ENCODE results near the gene SLAMF9. TPM values are rescaled to one million over a fixed set of nuclear protein-coding genes. Genes with fewer than 3 reads are reported as not detected.

The SLAMF9 gene
- total RNA-seq = not detected

DNA sequence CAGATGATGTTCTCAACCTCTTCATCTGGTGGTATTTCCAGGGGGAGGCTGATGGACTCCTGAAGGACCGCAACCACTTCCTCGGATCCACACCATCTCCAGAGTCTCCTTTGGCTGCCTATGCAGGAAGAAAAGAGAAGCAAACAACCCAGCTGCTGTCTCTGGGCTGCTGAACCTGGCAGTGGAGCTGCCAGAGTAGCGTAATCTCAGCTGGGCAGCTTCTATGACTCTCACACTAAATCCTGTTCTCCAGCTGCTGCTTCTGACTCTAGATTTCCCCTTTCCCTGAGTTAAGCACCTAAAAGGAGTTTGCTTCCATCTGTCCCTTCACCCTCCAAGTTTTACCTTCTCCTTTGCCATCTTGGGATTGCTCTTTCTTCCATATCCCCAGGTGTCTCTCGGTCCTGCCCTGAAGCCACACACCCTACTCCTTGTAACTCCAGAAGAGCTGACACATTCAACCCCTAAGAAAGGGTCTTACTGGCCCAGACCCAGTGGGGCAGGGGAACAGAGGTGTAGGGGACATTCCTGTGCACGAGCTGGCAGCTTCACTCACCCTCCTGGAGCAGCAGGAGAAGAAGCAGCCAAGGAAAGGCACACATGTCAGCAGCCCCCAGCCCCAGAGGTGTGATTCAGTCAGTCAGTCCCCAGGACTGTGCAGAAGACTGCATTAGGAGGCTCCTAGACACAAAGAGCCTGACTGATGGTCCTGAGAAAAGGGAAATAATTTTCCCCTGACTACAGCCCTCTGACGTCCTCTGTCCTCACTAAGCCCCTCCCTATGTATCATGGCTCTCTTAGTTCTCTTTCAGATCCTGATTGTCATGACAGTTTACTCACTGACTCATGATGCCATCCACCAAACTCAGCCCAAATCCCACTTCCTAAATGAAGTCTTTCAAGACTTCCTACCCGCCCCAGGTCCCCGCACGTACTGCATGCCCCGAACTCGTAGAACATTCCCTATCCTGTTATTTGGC lies at the start of gene SLAMF9:
TSS of gene SLAMF9 (minus strand) at position 702 of the 980 bp plus-strand sequence. CDS start at position 602, 100 bp downstream.
- H3K4me3 Mint-ChIP-seq = no peak within 1 kb of the TSS
- no peak for DNase-seq
- CTCF ChIA-PET = interaction anchor here (2.0 to 2.2 kb wide), 2 partner anchors 52 to 54 kb away, joined by 6 to 7 read pairs; no protein-coding TSS in a partner anchor
- no peak within 1 kb of the TSS for H3K27ac Mint-ChIP-seq
- peaks cover 8% of the 10 kb centered on the region for H3K4me1 Mint-ChIP-seq
- no peaks in the 10 kb centered on the region for H3K36me3 Mint-ChIP-seq
- peaks cover 44% of the 10 kb centered on the region for H3K27me3 Mint-ChIP-seq
- no peak for ATAC-seq
- no peaks in the 10 kb centered on the region for H3K9me3 Mint-ChIP-seq (ENCODE audit: low read depth)

DNA sequence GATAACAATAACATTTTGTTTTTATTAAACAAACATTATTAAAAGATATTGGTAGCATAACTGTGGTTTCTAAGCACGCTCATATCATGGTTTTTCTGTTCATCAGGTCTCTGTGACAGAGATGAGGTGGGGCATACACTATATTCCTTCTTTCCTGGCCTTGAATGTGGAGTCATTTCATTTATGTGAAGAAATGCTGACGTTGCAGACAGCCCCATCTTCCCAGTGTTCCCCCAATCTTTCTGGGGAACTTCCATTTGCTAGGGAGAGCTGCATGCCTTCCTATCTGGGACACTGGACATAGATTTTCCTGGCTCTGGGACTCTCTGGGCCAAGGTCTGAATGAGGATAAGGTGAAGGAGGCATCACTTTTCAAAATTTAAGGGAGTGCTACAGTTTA lies 47.4 kb upstream of the SLAMF9 start:
- Mint-ChIP-seq H3K36me3 (no peaks in the 10 kb centered on the region), H3K4me3 (no peak overlapping the region), H3K4me1 (no peaks in the 10 kb centered on the region), H3K9me3 (ENCODE audit: low read depth) (no peaks in the 10 kb centered on the region), H3K27ac (no peak overlapping the region), H3K27me3 (peaks cover 30% of the 10 kb centered on the region)
- ATAC-seq (no peak), DNase-seq (no peak)
- CTCF ChIA-PET = interaction anchor here (0.9 to 11.2 kb wide), 4 partner anchors 20 to 203 kb away, joined by 3 to 228 read pairs (median 4); no protein-coding TSS in a partner anchor

DNA sequence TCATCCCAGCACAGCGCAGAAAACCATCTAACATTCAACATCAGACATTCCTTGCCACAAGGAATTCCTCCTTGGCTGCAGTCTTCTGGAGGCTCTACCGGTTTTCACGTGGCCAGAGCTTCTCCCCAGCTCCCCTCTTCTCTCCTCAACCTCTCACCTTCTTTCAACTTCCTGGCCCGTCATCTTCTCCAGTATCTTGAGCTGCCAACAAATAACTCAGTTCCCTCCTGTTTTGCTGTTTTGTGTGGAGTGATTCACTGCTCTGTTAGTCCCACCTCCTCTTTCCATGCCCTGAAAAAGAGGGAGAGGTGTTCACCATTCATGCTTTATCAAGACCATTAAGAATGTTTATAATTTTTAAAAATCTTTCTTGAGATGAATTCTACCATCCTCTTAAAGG lies 45.2 kb upstream of the SLAMF9 start:
- Mint-ChIP-seq H3K9me3 (ENCODE audit: low read depth) (no peaks in the 10 kb centered on the region), H3K27me3 (peaks cover 50% of the 10 kb centered on the region), H3K27ac (no peak overlapping the region), H3K36me3 (no peaks in the 10 kb centered on the region), H3K4me3 (no peak overlapping the region), H3K4me1 (no peaks in the 10 kb centered on the region)
- CTCF ChIA-PET = interaction anchor here (1.6 to 1.7 kb wide), 2 partner anchors 8 to 199 kb away, joined by 5 to 6 read pairs; no protein-coding TSS in a partner anchor
- DNase-seq (no peak), ATAC-seq (no peak)

DNA sequence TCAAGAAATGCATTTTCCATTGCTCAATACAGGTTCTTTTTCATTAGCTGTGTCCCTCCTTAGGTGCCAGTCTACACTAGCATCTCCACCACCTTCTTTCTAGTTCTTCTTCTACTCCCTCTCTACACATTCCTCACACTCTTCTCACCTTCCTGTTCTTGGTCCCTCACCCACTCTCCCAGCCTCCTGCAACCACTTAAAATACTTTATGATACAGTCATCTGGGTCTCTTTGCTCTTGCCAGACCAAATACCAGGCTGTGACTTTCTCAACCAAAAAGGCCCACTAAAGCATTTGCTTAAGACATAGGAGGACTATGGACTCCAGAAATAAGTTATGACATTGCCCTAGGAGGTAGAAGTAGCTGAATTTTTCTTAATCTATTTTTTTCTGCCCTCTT lies 42.6 kb upstream of the SLAMF9 start:
- CTCF ChIA-PET = no interaction called here
- Mint-ChIP-seq H3K9me3 (ENCODE audit: low read depth) (no peaks in the 10 kb centered on the region), H3K27me3 (peaks cover 54% of the 10 kb centered on the region), H3K4me3 (no peak overlapping the region), H3K4me1 (peaks cover under 1% of the 10 kb centered on the region), H3K36me3 (no peaks in the 10 kb centered on the region), H3K27ac (no peak overlapping the region)
- DNase-seq (no peak), ATAC-seq (no peak)

DNA sequence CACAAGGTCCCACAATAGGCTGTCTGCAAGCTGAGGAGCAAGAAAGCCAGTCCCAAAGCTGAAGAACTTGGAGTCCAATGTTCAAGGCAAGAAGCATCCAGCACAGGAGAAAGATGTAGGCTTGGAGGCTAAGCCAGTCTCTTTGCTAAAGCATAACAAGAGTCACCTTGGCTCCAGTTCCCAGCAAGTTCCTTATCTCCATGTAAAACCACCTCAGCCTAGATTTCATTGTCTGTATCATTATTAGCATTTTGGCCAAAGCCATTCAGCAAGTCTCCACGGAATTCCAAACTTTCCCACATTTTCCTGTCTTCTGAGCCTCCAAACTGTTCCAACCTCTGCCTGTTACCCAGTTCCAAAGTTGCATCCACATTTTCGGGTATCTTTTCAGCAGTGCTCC lies 40.9 kb upstream of the SLAMF9 start:
- H3K9me3 Mint-ChIP-seq (ENCODE audit: low read depth) = no peaks in the 10 kb centered on the region
- no peak overlapping the region for H3K27ac Mint-ChIP-seq
- DNase-seq (no peak), ATAC-seq (no peak)
- no peak overlapping the region for H3K4me3 Mint-ChIP-seq
- H3K4me1 Mint-ChIP-seq = peaks cover 7% of the 10 kb centered on the region
- CTCF ChIA-PET = interaction anchor here (1.7 kb wide), 1 partner anchor 13 kb away, joined by 6 read pairs; no protein-coding TSS in a partner anchor
- no peaks in the 10 kb centered on the region for H3K36me3 Mint-ChIP-seq
- peaks cover 44% of the 10 kb centered on the region for H3K27me3 Mint-ChIP-seq

DNA sequence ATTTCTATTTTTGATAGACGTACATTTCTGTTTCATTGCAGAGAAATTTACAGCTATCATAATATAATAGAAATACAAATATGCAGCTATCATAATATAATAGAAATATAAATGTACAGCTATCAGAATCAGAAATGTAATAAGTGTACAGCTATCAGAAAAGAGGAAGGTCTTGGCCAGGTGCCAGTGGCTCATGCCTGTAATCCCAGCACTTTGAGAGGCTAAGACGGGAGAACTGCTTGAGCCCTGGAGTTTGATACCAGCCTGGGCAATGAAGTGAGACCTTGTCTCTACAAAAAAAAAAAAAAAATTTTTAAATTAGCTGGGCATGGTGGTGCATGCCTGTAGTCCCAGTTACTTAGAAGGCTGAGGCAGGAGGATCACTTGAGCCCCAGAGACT lies 39.9 kb upstream of the SLAMF9 start:
- DNase-seq = no peak
- Mint-ChIP-seq H3K36me3 (no peaks in the 10 kb centered on the region), H3K4me3 (no peak overlapping the region), H3K27ac (no peak overlapping the region), H3K9me3 (ENCODE audit: low read depth) (no peaks in the 10 kb centered on the region), H3K4me1 (peaks cover 7% of the 10 kb centered on the region), H3K27me3 (peaks cover 45% of the 10 kb centered on the region)
- CTCF ChIA-PET = interaction anchor here (0.6 to 1.7 kb wide), 3 partner anchors 12 to 324 kb away, joined by 4 to 6 read pairs (median 5); no protein-coding TSS in a partner anchor
- no peak for ATAC-seq

DNA sequence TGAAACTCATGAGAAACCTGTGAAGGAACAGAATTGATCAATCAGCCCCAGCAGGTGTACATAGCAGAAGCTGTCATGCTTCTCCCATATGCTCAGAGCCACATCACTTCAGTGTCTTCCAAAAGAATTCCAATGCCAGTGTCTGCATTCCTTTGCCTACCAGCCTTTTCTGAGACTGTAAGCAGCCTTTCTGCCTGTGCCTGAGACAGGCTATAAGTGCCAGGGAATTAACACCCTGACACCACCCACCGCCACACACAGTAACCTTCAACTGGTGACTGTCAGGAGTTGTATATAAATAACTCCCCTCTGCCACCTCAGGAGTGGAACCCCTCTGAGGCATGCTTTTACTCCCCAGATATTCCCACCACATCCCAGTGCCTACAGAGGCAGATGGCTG lies 38.1 kb upstream of the SLAMF9 start:
- H3K4me3 Mint-ChIP-seq = no peak overlapping the region
- no peaks in the 10 kb centered on the region for H3K36me3 Mint-ChIP-seq

DNA sequence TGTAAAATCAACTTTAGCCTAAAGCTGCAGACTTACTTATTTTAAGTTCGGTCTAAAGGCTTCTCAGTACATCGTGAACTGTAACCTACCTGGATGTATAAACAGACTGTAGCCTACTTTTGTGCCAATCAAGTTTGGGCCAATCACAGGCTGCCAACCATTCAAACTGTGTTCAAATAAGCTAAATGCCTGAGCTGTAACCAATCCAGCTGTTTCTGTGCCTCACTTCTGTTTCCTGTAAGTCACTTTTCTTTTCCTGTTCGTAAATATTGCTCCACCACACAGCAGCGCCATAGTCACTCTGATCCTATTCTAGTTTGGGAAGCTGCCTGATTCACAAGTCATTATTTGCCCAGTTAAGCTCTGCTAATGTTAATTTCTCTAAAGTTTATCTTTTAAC lies 37.5 kb upstream of the SLAMF9 start:
- DNase-seq = no peak

More for the DNA sequence above, 38.1 kb upstream of the SLAMF9 start:
- Mint-ChIP-seq H3K9me3 (ENCODE audit: low read depth) (no peaks in the 10 kb centered on the region), H3K27me3 (peaks cover 33% of the 10 kb centered on the region), H3K4me1 (peaks cover 7% of the 10 kb centered on the region), H3K27ac (no peak overlapping the region)
- CTCF ChIA-PET = interaction anchor here (1.0 to 2.7 kb wide), 2 partner anchors 16 to 57 kb away, joined by 5 to 17 read pairs; no protein-coding TSS in a partner anchor
- ATAC-seq (no peak), DNase-seq (no peak)

DNA sequence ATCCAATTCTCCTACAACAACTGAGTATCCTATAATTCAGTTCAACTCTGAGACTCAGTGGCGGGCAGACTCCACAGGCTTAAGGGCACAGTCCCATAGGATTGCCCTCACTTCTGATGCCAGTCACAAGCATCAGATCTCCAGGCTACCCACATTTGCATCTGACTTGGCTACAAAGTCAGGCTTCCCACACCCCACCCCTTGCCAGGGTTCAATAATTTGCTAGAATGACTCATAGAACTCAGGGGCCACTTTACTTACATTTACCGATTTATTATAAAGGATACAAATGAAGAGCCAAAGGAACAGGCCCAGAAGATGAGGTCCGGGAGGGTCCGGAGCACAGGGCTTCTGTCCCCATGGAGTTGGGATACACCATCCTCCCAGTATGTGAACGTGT lies 36.0 kb upstream of the SLAMF9 start:
- no peak overlapping the region for H3K27ac Mint-ChIP-seq
- H3K9me3 Mint-ChIP-seq (ENCODE audit: low read depth) = no peaks in the 10 kb centered on the region
- DNase-seq (no peak), ATAC-seq (no peak)
- no peaks in the 10 kb centered on the region for H3K36me3 Mint-ChIP-seq
- CTCF ChIA-PET = interaction anchor here (2.7 kb wide), 1 partner anchor 18 kb away, joined by 17 read pairs; no protein-coding TSS in a partner anchor
- peaks cover 7% of the 10 kb centered on the region for H3K4me1 Mint-ChIP-seq
- H3K27me3 Mint-ChIP-seq = peaks cover 20% of the 10 kb centered on the region
- H3K4me3 Mint-ChIP-seq = no peak overlapping the region

More for the DNA sequence above, 37.5 kb upstream of the SLAMF9 start:
- peaks cover 7% of the 10 kb centered on the region for H3K4me1 Mint-ChIP-seq
- peak; percentile 45 for ATAC-seq
- no peak overlapping the region for H3K27ac Mint-ChIP-seq
- no peak overlapping the region for H3K4me3 Mint-ChIP-seq
- H3K9me3 Mint-ChIP-seq (ENCODE audit: low read depth) = no peaks in the 10 kb centered on the region
- no peaks in the 10 kb centered on the region for H3K36me3 Mint-ChIP-seq
- CTCF ChIA-PET = interaction anchor here (0.7 to 2.7 kb wide), 5 partner anchors 14 to 99 kb away, joined by 3 to 17 read pairs (median 5); no protein-coding TSS in a partner anchor
- peaks cover 30% of the 10 kb centered on the region for H3K27me3 Mint-ChIP-seq

DNA sequence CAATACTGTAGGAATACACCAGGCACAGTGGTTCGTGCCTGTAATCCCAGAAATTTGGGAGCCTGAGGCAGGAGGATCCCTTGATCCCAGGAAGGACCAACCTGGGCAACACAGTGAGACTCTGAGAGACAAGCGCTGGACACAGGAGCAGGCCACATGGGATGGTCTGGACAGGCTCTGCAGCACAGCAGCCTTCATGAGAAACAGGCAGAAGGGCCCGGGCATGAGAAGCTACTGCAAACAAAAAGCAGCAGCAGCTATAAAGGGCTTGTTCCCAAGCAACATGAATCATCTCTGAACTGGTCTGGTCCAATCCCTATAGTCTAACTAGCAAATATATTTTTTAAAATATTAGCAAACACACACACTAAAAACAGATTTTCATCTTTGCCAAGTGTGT lies 35.5 kb upstream of the SLAMF9 start:
- CTCF ChIA-PET = interaction anchor here (2.7 kb wide), 1 partner anchor 18 kb away, joined by 17 read pairs; no protein-coding TSS in a partner anchor
- H3K4me1 Mint-ChIP-seq = peaks cover 7% of the 10 kb centered on the region
- no peak overlapping the region for H3K27ac Mint-ChIP-seq
- no peaks in the 10 kb centered on the region for H3K36me3 Mint-ChIP-seq
- H3K27me3 Mint-ChIP-seq = peaks cover 21% of the 10 kb centered on the region
- H3K4me3 Mint-ChIP-seq = no peak overlapping the region
- no peak for DNase-seq
- no peaks in the 10 kb centered on the region for H3K9me3 Mint-ChIP-seq (ENCODE audit: low read depth)
- ATAC-seq = no peak

DNA sequence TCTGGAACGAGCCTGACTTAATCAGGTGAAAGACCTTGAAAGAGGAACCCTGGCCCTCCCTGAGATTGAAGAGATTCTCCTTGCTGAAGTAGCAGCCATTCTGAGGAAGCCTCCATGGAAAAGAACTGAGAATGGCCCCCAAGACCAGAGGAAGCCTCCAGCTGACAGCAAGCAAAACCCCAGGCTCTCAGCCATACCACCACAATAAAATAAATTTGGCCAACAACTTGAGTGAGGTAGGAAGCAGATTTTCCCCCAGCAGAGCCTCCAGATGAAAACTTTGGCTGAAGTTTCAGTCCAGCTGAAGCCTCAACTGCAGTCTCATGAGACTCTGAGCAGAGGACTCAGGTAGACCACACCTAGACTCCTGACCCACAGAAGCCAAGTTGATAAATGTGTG lies 34.0 kb upstream of the SLAMF9 start:
- DNase-seq = no peak
- CTCF ChIA-PET = no interaction called here
- H3K4me1 Mint-ChIP-seq = peaks cover 7% of the 10 kb centered on the region
- no peaks in the 10 kb centered on the region for H3K9me3 Mint-ChIP-seq (ENCODE audit: low read depth)
- no peak overlapping the region for H3K4me3 Mint-ChIP-seq
- no peak overlapping the region for H3K27ac Mint-ChIP-seq
- no peaks in the 10 kb centered on the region for H3K36me3 Mint-ChIP-seq
- H3K27me3 Mint-ChIP-seq = peaks cover 24% of the 10 kb centered on the region
- ATAC-seq = no peak

DNA sequence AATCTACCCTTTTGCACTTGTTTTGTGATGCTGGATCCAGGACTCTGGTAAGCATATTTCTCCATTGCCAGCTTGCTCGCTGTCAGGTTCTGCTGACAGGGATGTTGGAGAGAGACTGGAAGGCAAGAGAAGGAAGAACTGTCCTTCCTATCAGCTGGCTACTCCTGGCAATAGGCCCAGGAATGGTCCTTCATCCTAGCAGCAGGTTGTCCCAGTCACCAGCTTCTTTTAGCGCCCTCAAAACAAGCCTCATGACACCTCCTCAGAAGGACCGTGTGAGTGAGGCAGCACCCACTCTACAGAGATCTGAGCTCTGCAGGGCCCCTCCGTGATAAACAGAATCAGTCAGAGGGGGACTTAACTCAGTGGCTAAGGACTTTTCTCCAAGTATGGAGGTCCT lies 33.1 kb upstream of the SLAMF9 start:
- Mint-ChIP-seq H3K27ac (no peak overlapping the region), H3K9me3 (ENCODE audit: low read depth) (no peaks in the 10 kb centered on the region), H3K4me1 (peaks cover 7% of the 10 kb centered on the region), H3K27me3 (peaks cover 23% of the 10 kb centered on the region), H3K36me3 (no peaks in the 10 kb centered on the region), H3K4me3 (no peak overlapping the region)
- no peak for DNase-seq
- no peak for ATAC-seq
- CTCF ChIA-PET = interaction anchor here (1.3 kb wide), 1 partner anchor 51 kb away, joined by 4 read pairs; no protein-coding TSS in a partner anchor

DNA sequence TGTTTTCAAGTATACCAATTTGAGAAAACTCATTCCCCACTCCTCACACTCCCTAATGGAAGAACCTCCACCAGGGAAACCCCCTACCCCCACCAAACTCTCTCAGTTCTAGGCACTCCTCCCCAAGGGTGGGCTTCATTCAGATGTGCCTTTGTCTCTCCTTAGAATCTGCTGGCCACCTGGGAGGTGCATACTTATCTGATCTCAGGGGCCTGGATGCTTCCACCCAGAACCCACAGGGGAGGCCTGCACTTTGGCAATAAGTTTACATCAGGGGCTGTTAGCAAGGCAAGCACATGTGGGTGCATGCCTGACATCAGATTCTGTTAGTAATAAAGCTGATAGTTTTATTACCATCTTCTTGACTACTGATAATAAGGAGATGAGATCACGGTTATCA lies 32.5 kb upstream of the SLAMF9 start:
- no peak overlapping the region for H3K4me3 Mint-ChIP-seq
- H3K9me3 Mint-ChIP-seq (ENCODE audit: low read depth) = no peaks in the 10 kb centered on the region
- ATAC-seq (no peak), DNase-seq (no peak)
- H3K27me3 Mint-ChIP-seq = peaks cover 28% of the 10 kb centered on the region
- CTCF ChIA-PET = interaction anchor here (1.3 kb wide), 1 partner anchor 50 kb away, joined by 4 read pairs; no protein-coding TSS in a partner anchor
- peaks cover 6% of the 10 kb centered on the region for H3K4me1 Mint-ChIP-seq
- H3K36me3 Mint-ChIP-seq = no peaks in the 10 kb centered on the region
- no peak overlapping the region for H3K27ac Mint-ChIP-seq

Data from activated CD8-positive, alpha-beta memory T cell treated with anti-CD3 and anti-CD28 coated beads, Interleukin-2, amount 10 ng/mL, durations not matched to agents 7 days and 5 days (primary cell).